GM12891 (cell line): ENCODE results near the gene HPSE.

Source experiments
- POLR2A ChIP-seq: IDR thresholded peaks from 2 replicates; pipeline ENCODE4 v1.6.1; 2011; ENCODE audit warnings: low read depth, low read length, control low read depth
- POLR2AphosphoS5 ChIP-seq: IDR thresholded peaks from 2 replicates; pipeline ENCODE4 v1.6.1; 2011; ENCODE audit warnings: low read depth, low read length, control low read depth
- POU2F2 ChIP-seq: IDR thresholded peaks from 2 replicates; pipeline ENCODE4 v1.6.1; 2011; ENCODE audit warnings: low read depth, mild to moderate bottlenecking, control low read depth, low read length, moderate library complexity

DNA sequence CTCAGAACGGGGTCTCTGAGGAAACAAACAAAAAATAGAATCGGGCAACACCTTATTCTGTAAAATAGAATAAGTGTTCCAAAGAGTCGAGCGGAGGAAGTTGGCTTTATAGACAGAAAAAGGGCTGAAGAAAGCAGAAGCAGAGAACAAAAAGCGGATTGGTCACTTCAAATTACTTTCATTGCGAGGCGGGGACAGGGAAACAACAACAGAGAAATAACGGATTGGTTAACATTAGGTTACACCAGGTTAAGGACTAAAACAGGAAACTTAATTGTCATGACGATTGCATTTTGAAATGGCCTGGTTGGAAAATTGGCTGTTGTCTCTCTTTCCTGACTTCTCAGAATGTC is 49.6 kb downstream of the HPSE start:
- TF ChIP-seq POLR2AphosphoS5 (no peak), POU2F2 (no peak), POLR2A (no peak)
